SK-N-MC (cell line): ENCODE results near the gene SASH3.

Experiments used
- DNase-seq: peaks from one replicate; pipeline ENCODE4 v3.0.0-alpha.2; 2011; ENCODE audit warnings: low read depth, low spot score
- H3K27ac ChIP-seq: fragments of 200-600 bp; sonication (generic); 2 replicates; pipeline ENCODE4 v1.5.1; 2016; ENCODE audit warnings: mixed run types
- H3K36me3 ChIP-seq: fragments of 200-600 bp; sonication (generic); 2 replicates; pipeline ENCODE4 v1.6.1; 2017; ENCODE audit warnings: antibody characterized with exemption, low read length, mixed read lengths; ENCODE audit not compliant: insufficient read depth
- H3K4me3 ChIP-seq: fragments of 200-600 bp; sonication (generic); 2 replicates; pipeline ENCODE4 v1.5.1; 2016
- H3K9ac ChIP-seq: fragments of 200-600 bp; sonication (generic); 2 replicates; pipeline ENCODE4 v1.8.0; 2017; ENCODE audit warnings: mixed run types, mixed read lengths; ENCODE audit not compliant: insufficient read length
- H3K9me3 ChIP-seq: fragments of 200-600 bp; sonication (generic); 2 replicates; pipeline ENCODE4 v1.6.1; 2017; ENCODE audit warnings: low read depth, mild to moderate bottlenecking, antibody characterized with exemption, low read length, moderate library complexity, mixed read lengths
- EZH2 ChIP-seq: fragments of 200-600 bp; sonication (generic); IDR thresholded peaks from one replicate; pipeline ENCODE4 v1.6.1; 2017; ENCODE audit warnings: antibody characterized with exemption
- FOXP2 ChIP-seq: optimal IDR thresholded peaks from 2 replicates; pipeline ENCODE3; 2011; ENCODE audit warnings: mild to moderate bottlenecking, moderate library complexity; ENCODE audit not compliant: insufficient read depth; ENCODE audit errors: extremely low read length, control extremely low read depth
- POLR2AphosphoS5 ChIP-seq: IDR thresholded peaks from 2 replicates; pipeline ENCODE4 v1.6.1; 2012; ENCODE audit warnings: mild to moderate bottlenecking, low read depth, low read length, borderline replicate concordance

SASH3 gene

DNA sequence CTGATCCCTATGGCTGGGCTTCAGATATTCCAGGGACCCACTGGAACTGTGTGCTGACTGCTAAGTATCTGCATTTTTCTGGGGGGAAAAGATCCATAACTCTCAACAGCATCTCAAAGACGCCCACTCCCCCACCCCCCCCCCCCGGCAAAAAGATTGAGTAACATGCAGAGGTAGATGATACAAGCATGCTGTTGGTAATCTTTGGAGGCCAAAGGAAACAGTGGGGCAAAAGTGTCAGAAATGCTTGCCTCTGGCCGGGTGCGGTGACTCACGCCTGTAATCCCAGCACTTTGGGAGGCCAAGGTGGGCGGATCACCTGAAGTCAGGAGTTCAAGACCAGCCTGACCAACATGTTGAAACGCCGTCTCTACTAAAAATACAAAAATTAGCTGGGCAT lies 28.8 kb upstream of the SASH3 start:
- no peak for TF ChIP-seq POLR2AphosphoS5
- TF ChIP-seq EZH2: no peak
- TF ChIP-seq FOXP2: no peak
- Histone ChIP-seq H3K36me3 (no peaks in the 10 kb centered on the region), H3K9ac (no peak overlapping the region), H3K9me3 (no peaks in the 10 kb centered on the region), H3K4me3 (no peak overlapping the region), H3K27ac (no peak overlapping the region)
- DNase-seq: no peak

DNA sequence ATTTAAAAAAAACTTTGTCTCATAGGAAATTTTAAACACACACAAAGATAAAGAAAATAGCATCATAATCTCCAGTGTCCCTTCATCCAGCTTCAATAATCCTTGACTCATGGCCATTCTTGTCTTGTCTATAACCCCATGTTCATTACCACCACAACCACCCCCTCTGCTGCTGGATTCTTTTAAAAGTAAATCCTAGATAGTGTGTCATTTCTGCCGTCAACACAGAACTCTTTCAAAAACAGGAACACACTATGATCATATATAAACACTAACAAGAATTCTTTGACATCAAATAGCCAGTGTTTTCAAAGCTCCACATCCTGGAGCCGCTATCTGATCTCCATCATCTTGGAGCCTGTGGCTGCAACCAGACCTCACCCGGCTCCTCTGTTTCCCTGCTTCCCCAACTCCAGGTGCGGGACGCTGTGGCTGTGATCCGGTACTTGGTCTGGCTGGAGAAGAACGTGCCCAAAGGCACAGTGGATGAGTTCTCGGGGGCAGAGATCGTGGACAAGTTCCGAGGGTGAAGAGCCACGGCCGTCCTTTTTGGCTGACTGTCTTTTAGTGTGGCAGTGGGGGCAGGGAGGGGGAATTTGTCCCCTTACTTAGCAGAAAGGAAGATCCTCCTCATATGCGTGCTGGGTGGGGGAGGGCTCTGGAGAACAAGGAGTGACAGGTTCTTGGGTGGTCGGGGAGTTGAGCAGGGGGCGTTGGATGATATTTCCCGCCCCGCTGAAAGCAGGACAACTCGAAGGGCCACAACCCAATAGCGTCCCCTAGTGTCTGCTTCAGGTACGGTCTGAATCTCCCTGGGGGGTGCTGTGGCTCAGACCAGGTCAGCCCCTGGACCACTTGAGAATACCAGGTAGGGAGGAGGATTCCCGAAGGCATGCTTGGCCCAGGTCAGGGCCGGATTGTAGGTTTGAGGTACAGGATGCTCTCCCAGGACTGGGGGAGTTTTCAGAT lies 25.4 kb upstream of the SASH3 start:
- TF ChIP-seq FOXP2: no peak
- no peak for TF ChIP-seq EZH2
- no peak for TF ChIP-seq POLR2AphosphoS5
- Histone ChIP-seq H3K9ac (no peak overlapping the region), H3K27ac (no peak overlapping the region), H3K9me3 (no peaks in the 10 kb centered on the region), H3K4me3 (no peak overlapping the region), H3K36me3 (no peaks in the 10 kb centered on the region)
- no peak for DNase-seq

DNA sequence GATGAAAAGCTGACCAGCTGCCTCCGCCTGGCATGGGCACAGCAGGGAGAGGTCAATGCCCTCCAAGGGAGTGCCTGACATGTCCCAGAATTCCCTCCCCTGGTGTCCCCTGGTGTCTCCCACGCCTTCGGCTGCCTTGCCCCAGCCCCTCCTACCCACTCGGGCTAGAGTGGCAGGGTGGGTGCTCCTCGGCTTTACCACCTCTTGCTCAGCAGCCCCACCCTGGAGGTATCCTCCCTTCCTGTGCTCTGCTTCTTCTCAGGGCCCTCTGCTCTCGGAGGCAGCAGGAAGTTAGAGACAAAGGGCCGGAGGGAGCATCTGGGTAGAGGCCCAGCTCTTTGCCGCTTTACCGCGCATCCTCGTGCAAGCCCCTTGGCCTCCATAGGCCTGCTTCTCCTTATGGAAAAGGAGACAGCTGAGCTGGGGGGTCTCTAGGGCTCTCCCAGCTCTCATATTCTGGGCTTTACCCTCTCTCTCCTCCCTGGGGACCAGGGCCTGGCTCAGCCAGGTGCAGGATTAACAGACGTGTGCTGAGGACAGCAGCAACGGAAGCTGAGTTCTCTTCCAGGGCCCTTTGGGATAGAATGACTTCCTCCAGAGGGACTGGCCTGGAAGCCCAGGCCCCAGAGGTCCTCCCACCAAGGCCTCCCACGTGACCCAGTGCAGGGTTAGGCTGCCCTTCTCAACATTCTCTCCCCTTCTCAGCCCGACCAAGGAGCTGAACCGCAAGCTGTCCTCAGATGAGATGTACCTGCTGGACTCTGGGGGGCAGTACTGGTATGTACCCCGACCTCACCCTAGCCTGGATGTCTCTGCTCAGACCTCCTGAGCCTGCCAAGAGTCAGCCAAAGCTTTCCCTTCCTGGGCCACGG lies 23.7 kb upstream of the SASH3 start:
- TF ChIP-seq POLR2AphosphoS5: no peak
- no peak for TF ChIP-seq FOXP2
- no peak for TF ChIP-seq EZH2
- DNase-seq: no peak

DNA sequence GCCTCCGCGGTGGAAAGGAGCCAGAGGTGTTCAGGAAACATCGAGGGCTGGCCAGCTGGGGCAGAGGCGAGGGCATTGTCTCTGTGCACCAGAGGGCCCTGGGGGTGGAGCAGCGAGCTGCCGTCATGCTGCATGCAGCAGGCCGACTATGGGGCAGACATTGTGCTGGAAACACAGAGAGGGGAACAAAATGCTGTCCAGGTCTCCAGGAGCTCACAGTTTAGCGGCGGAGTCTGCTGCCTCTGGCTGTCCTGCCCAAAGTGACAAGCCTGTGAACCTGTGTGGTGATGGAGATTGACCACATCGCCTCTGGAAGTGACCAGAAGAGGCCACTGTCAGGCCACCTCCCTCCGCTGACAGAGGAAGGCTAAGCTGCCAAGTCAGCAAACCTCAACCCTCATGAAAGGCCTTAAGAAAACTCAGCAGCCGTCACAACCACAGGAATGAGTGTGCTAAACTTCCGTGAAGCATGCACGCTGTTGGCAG lies 20.1 kb upstream of the SASH3 start:
- H3K9me3 ChIP-seq: no peaks in the 10 kb centered on the region
- no peak overlapping the region for H3K4me3 ChIP-seq

More for the DNA sequence above, 23.7 kb upstream of the SASH3 start:
- H3K9me3 ChIP-seq: no peaks in the 10 kb centered on the region
- H3K36me3 ChIP-seq: no peaks in the 10 kb centered on the region
- no peak overlapping the region for H3K4me3 ChIP-seq
- H3K9ac ChIP-seq: no peak overlapping the region
- no peak overlapping the region for H3K27ac ChIP-seq

DNA sequence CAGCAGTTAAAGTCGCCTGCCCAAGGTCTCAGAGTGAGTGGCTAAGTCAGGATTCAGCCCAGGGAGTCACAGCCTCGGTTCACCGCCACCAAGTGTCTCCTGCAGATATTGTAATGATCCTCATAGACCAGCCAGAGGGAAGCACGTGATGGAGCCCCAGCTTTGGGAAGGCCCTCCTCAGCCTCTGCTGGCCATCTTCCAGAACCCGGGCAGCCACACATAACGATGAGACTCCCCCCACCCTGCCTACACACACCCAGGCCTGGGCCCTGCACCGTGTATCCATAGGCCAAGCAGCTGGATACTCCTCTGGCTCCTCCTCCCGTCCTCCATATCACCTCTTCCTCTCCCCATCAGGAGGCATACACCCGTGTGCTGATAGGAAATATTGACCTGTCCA lies 19.6 kb upstream of the SASH3 start:
- H3K27ac ChIP-seq: no peak overlapping the region
- H3K9me3 ChIP-seq: no peaks in the 10 kb centered on the region
- H3K9ac ChIP-seq: no peak overlapping the region
- TF ChIP-seq FOXP2 (no peak), EZH2 (no peak), POLR2AphosphoS5 (no peak)
- no peak for DNase-seq
- no peak overlapping the region for H3K4me3 ChIP-seq
- no peaks in the 10 kb centered on the region for H3K36me3 ChIP-seq

More for the DNA sequence above, 20.1 kb upstream of the SASH3 start:
- H3K27ac ChIP-seq: no peak overlapping the region
- TF ChIP-seq FOXP2 (no peak), EZH2 (no peak), POLR2AphosphoS5 (no peak)
- no peaks in the 10 kb centered on the region for H3K36me3 ChIP-seq
- no peak for DNase-seq
- H3K9ac ChIP-seq: no peak overlapping the region

DNA sequence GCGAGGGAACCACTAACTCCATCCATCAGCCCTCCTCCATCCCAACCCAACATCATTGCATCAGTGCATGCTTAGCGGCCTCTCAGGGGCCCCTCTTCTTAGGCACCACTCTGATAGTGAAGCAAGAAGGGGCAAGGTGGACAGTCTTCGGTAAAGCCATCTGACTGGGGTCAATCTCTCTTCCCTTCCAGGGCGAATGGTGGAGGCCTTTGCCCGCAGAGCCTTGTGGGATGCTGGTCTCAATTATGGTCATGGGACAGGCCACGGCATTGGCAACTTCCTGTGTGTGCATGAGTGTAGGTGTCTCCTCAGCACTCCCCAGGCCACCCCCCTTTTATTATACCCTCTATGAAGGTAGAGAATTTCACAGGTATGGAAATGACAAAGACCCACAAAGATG lies 18.8 kb upstream of the SASH3 start:
- Histone ChIP-seq H3K9me3 (no peaks in the 10 kb centered on the region), H3K36me3 (no peaks in the 10 kb centered on the region), H3K27ac (no peak overlapping the region), H3K4me3 (no peak overlapping the region), H3K9ac (no peak overlapping the region)
- no peak for TF ChIP-seq POLR2AphosphoS5
- no peak for TF ChIP-seq FOXP2
- TF ChIP-seq EZH2: no peak
- DNase-seq: no peak

DNA sequence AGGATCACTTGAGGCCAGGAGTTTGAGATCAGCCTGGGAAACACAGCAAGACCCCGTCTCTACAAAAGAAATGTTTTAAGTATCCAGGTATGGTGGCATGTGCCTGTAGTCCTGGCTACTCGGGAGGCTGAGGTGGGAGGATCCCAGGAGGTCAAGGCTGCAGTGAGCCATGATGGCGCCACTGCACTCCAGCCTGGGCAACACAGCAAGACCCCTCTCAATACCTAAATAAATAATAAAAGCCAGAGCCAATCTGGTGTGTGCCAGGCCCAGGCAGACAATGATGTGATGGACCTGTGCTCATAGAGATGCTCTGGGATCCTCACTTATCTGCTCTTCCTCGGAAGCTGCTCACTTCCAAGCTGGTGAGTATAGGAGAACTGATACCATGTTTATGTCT lies 18.2 kb upstream of the SASH3 start:
- no peak for TF ChIP-seq EZH2
- TF ChIP-seq FOXP2: no peak
- no peak for TF ChIP-seq POLR2AphosphoS5
- DNase-seq: no peak
- no peak overlapping the region for H3K4me3 ChIP-seq
- no peaks in the 10 kb centered on the region for H3K9me3 ChIP-seq
- H3K36me3 ChIP-seq: no peaks in the 10 kb centered on the region
- no peak overlapping the region for H3K9ac ChIP-seq
- H3K27ac ChIP-seq: no peak overlapping the region

DNA sequence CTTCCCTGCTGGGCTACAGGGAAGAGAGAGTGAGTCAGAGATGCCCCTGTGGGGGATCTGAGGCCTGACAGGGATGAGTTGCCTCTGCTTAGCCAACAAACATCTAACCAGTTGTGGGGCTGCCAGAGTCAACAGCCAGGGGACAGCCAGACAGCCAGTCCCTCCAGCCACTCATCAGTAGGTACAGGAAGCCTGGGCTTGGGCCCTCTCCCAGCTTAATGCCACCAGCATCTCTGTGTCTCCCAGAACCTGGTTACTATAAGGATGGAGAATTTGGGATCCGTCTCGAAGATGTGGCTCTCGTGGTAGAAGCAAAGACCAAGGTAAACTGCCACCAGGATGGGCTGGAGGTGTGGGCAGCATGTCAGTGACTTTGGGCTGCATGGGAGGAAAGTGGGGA lies 17.3 kb upstream of the SASH3 start:
- TF ChIP-seq FOXP2: no peak
- TF ChIP-seq POLR2AphosphoS5: no peak
- TF ChIP-seq EZH2: no peak
- Histone ChIP-seq H3K9me3 (no peaks in the 10 kb centered on the region), H3K27ac (no peak overlapping the region), H3K4me3 (no peak overlapping the region), H3K36me3 (no peaks in the 10 kb centered on the region), H3K9ac (no peak overlapping the region)
- no peak for DNase-seq
